Measurements from ENCODE around the gene NDUFV1.
"Not testable (repeated sequence)": the region's sequence is repeated elsewhere in the genome, so short reads cannot be mapped to it uniquely, and the experiment has no call there.

NDUFV1 gene

DNA sequence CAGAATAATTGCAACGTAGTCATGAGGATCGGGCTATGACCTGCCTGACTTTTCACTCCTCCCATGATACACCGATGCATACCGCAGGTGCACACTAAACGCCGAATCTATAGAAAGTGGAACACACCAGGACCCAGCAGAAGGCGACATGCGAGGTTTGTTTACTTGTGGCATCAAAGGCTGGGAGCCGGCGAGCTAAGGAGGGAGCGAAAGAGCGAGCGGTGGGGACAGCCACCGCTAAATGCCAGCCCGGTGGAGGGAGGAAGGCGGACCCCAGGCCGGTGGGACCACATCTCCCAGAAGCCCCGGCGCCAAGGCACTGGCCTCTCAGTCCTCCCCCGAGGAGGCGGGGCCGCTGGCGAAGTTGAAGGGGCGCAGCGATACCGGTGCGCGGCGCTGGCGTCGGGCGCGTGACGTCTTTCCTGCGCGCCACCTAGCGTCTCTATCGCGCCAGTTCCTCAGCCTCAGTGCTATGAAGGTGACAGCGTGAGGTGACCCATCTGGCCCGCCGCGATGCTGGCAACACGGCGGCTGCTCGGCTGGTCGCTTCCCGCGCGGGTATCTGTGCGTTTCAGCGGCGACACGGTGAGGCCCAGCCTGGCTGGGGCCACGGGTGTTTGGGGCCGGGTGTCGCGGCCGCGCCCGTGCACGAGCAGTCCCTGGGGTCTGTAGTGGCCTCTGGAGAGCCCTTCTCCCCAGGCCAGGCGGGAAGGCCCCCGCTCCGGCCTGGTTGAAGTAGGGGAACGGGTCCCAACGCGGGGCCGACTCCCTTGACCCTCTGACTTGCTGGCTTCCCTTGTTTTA lies at the start of gene NDUFV1:
TSS of gene NDUFV1 (plus strand) at position 445 of the 804 bp plus-strand sequence. CDS start at position 514, 69 bp downstream.
- DNase-seq (ENCODE audit: low read depth): peak; percentile 97

DNA sequence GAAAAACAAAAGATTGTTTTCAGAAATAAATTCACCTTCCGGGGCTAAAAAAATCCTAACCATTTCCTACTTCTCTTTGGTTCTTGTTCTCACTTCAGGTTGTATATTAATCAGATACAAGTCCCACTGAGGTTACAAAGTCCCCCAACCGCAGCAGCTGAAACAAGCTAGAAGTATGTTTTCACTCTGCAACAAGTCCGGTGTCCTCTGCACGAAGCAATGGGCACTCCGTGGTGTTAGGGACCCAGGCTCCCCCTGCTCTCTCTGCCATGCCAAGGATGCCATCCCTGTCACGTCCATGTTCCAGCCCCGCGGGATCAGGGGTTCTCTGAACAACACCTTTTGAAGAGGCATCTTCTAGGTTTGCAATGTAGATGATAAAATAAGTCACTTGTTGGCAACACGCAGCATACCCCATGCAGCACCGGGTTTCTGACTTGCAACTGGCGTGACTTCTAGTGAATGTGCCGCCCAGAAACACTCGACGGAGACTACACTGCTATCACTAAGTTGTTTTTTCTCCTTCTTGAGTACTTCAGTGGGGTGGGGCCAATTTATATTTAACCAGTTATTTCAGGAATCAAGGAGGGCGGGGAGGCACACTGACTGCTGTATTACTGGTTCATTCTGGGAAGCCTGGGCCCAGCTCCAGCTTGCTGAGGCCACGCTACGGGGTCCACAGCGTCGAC lies 48.5 kb upstream of the NDUFV1 start:
- no peak for DNase-seq (ENCODE audit: low read depth)

DNA sequence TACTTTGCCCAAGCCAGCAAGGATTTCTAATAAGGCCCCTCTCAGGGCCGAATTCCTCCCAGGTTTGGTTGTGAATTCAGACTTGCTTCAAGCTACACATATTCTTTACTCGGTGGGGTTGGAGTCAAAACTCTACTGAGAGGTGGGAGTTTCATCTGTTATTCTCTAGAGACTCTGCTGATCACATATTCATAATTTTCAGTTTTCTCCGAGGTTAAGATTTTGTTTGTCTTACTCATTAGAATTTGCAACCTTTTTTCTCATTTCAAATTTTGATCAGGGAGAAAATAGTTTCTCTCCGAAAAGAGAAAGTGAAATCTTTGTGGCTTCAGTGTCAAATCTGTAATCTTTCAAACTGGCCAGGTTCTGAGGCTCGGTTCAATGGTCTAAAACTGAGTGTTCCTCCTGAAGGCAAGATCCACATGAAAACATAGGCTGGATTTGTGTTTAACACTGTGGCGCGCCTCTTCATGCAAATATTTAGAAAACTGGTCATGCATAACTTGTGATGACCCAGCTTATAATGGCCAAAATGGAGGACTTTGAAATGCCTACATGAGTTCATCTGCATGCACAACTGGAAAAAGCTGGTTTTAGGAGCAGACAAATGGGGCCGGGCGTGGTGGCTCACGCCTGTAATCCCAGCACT lies 44.6 kb upstream of the NDUFV1 start:
- no peak for DNase-seq (ENCODE audit: low read depth)

DNA sequence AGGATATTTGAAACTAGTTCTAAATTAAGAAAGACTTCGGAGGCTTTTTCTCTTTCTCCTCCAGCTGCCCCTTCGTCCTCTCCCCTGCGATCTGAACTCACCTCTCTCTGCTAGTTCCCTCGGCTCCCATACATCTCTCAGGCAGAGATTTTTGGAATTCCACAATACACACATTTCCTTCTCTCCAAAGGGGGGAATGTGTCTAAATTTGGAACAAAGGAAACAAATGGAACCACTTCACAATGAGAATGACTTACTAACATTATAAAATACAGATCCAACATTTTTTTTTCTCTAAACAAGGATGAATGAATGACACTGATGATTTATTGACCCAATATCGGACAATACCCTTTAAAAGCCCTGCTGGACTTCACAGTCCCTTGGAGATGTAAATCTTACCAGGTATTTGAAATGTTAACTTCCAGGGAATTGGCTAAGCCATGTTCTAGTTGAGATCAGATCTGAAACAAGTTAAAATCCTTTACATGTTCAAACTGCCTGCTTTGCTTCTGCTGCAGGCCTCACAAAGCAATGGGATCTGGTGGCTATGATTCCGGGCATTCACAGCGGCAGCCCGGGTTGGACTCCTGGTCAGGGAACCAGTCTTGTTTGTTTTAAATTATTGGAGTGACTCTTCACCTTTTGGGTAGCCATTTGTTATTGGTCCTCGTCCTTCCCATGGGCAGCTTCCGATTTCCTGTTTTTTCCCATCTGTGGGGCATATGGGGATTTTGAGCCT lies 43.6 kb upstream of the NDUFV1 start:
- DNase-seq (ENCODE audit: low read depth): no peak

DNA sequence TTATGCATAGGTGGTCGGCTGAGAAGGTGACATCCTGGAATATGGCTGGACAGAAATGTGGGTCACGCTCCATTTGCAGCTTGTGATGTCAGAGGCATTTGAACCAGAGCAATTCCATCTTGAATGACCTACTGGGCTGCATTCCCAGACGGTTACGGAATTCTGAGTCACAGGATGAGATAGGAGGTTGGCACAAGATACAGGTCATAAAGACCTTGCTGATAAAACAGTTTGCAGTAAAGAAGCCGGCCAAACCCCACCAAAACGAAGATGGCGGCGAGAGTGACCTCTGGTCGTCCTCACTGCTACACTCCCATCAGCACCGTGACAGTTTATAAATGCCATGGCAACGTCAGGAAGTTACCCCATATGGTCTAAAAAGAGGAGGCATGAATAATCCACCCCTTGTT lies 43.0 kb upstream of the NDUFV1 start:
- not testable (repeated sequence) for DNase-seq (ENCODE audit: low read depth)

DNA sequence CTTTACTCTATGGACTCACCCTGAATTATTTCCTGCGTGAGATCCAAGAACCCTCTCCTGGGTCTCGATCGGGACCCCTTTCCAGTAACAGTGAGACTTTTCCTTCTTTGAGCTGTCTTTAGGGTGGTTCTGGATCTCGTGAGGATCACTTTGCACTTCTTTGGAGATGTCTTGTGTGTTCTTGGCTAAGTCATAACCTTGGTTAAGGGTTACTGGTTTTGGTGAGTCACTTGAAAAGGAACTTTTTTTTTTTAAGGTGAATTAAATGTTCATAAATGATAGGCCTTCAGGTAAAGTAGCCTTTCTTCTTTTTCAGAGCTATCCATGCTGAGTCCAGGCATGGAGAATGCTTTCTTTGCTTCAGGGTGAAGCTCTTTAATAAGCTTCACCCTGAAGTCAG lies 42.5 kb upstream of the NDUFV1 start:
- DNase-seq (ENCODE audit: low read depth): no peak

DNA sequence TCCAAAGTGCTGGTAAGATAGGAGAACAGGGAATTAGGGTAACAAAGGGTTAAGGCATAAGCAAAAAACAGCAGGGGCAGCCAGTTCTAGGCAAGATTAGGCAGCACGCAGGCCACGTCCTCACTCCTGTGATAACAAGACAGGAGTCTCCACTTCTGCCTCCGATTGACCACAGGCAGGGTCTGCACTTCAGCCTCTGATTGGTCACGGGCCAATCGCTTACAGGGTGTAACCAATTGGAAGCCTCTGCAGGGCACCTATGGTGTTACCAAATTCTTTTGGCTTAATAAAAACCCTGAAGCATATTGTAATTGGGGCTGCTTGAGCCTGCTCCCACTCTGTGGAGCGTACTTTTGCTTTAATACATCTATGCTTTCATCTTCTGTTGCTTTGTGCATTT lies 35.3 kb upstream of the NDUFV1 start:
- DNase-seq (ENCODE audit: low read depth): no peak

DNA sequence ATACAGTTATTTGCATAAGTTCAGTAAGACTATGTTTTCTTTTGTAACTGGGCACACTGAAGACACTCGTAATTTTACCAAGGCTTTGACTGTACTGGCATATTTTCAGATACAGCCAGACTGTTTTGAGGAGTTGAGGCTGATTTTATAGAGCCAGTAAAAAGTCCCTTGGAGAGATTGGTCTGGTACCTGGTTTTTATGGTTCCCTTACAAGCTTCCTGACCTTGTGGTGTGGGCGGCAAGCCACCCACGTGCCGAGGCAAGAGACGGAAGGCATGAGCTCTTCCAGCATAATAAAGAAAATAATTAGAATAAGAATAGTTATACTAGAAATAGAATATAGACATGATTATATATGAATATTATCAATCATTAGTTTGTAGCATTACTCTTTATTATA lies 34.4 kb upstream of the NDUFV1 start:
- no peak for DNase-seq (ENCODE audit: low read depth)

DNA sequence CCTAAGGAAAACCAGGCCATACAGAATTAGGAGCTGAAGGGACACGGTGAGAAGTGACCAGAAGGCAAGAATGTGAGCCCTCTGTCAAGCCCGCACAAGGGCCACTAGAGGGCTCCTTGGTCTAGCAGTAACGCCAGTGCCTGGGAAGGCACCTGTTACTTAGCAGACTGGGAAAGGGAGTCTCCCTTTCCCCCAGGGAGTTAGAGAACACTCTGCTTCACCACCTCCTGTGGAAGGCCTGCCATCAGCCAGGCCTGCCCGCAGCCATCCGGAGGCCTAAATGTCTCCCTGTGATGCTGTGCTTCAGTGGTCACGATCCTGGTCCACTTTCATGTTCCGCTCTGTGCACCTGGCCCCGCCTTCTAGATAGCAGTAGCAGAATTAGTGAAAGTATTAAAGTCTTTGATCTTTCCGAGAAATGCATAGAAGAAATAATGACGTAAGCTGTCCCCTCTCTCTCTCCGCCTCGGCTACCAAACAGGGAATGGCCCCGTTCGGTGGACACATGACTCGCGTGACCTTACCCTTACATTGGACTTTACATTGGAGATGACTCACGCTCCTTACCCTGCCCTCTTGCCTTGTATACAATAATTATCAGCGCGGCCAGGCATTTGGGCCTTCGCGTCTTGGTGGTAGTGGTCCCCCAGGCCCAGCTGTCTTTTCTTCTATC lies 33.9 kb upstream of the NDUFV1 start:
- no peak for DNase-seq (ENCODE audit: low read depth)

DNA sequence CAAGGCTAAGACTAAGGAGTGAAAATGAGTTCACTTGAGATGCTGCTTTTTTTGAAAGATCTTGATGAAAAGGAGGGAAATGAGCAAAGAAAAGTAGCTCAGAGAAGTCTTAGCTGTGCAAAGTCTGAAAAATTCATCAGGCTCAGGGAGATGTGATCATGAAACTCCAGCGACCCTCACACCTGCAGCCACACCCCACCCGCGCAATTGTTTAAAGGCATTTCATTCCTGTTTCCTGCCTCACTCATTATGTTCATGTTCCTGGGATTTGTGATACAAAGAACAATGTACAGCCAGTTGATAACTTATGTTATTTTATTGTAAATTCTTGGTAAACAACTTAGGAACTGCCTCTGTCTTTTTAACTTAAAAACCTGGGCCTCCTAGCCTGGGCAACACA lies 31.8 kb upstream of the NDUFV1 start:
- DNase-seq (ENCODE audit: low read depth): no peak

DNA sequence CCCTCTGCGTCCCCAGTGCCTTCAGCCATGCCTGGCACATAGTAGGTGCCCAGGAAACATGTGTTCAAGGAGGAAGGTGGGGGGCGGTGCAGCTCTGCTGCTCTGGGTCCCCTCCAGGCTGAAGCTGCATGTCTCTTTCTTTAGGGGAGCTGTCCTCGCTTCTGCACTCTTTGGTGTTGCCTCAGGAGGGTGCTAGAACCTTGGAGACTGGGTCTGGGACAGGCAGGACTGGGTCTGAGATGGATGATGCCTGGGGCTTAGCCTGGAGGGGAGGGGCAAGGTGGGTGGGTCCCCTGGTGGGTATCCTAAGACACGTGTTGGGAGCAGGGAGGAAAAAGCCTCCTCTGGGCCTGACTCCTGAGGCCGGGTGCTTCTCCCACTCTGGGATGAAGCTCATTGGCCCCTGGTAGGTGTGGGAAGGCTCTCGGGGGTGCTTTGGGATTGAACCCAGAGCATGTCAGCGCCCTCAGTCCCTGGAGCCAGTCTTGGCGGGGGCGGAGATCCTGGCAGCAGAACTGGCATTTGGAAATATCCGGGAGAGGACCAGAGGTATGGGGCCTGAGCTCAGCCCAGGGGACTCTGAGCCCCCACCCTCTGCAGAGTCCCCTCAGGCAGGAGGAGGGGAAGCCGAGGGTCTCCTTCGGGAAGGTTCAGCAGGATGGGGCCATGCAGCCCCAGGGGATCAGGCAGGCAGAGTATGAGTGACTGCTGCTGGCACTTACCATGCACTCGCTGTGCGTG lies 29.8 kb upstream of the NDUFV1 start:
- no peak for DNase-seq (ENCODE audit: low read depth)

DNA sequence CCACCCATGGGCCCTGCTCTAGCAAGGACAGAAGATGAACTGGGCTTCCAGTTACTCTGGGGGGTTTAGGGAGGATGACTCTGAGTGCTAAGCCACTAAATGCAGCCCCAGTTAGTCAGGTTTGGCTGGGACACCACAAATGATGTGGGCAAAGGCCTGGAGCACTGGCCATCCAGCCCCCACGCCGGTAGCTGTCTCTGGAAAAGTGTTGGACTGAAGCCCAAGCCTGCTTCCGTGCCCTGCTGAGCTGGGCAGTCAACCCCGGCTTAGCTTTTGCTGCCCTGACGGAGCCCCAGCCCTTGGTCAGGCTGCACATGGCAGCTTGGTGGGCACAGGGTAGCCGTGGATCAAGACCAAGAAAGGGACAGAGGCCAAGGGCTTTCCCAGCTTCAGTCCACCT lies 28.8 kb upstream of the NDUFV1 start:
- DNase-seq (ENCODE audit: low read depth): no peak

DNA sequence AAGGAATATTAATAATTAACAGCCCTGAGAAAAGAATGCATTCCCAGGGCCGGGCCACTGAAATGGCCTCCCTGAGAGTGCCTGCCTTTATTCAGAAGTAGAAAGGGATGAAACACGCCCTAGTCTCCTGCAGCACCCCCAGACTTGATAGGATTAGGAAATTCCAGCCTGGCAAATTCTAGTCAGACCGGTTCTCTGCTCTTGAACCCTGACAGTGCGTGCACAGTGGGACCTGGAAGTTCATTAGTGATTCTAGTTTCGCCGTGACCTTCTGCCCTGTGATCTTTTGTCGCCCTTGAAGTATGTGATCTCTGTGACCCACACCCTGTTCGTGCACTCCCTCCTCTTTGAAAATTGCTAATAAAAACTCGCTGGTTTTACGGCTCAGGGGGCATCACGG lies 25.3 kb upstream of the NDUFV1 start:
- DNase-seq (ENCODE audit: low read depth): no peak

DNA sequence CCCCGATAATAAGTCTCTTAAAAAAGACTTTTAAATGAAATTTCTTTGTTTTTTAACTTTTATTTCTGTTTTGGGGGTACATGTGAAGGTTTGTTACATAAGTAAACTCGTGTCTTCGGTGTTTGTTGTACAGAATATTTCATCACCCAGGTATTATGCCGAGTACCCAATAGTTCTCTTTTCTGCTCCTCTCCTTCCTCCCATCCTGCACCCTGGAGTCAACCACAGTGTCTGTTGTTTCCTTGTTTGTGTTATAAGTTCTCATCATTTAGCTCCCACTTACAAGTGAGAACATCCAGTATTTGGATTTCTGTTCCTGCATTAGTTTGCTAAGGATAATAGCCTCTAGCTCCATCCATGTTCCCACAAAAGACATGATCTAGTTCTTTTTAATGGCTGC lies 24.7 kb upstream of the NDUFV1 start:
- no peak for DNase-seq (ENCODE audit: low read depth)

DNA sequence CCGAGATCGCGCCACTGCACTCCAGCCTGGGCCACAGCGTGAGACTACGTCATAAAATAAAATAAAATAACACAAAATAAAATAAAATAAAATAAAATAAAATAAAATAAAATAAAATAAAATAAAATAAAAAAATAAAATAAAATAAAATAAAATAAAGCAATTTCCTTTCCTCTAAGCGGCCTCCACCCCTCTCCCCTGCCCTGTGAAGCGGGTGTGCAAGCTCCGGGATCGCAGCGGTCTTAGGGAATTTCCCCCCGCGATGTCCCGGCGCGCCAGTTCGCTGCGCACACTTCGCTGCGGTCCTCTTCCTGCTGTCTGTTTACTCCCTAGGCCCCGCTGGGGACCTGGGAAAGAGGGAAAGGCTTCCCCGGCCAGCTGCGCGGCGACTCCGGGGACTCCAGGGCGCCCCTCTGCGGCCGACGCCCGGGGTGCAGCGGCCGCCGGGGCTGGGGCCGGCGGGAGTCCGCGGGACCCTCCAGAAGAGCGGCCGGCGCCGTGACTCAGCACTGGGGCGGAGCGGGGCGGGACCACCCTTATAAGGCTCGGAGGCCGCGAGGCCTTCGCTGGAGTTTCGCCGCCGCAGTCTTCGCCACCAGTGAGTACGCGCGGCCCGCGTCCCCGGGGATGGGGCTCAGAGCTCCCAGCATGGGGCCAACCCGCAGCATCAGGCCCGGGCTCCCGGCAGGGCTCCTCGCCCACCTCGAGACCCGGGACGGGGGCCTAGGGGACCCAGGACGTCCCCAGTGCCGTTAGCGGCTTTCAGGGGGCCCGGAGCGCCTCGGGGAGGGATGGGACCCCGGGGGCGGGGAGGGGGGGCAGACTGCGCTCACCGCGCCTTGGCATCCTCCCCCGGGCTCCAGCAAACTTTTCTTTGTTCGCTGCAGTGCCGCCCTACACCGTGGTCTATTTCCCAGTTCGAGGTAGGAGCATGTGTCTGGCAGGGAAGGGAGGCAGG lies 23.2 kb upstream of the NDUFV1 start, which contains the start of gene GSTP1:
TSS of gene GSTP1 (plus strand) at position 566 of the 958 bp plus-strand sequence. CDS start at position 598, 32 bp downstream.
- peak; percentile 79 for DNase-seq (ENCODE audit: low read depth)

DNA sequence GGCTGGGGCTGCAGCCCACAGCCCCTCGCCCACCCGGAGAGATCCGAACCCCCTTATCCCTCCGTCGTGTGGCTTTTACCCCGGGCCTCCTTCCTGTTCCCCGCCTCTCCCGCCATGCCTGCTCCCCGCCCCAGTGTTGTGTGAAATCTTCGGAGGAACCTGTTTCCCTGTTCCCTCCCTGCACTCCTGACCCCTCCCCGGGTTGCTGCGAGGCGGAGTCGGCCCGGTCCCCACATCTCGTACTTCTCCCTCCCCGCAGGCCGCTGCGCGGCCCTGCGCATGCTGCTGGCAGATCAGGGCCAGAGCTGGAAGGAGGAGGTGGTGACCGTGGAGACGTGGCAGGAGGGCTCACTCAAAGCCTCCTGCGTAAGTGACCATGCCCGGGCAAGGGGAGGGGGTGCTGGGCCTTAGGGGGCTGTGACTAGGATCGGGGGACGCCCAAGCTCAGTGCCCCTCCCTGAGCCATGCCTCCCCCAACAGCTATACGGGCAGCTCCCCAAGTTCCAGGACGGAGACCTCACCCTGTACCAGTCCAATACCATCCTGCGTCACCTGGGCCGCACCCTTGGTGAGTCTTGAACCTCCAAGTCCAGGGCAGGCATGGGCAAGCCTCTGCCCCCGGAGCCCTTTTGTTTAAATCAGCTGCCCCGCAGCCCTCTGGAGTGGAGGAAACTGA lies 22.4 kb upstream of the NDUFV1 start:
- no peak for DNase-seq (ENCODE audit: low read depth)

DNA sequence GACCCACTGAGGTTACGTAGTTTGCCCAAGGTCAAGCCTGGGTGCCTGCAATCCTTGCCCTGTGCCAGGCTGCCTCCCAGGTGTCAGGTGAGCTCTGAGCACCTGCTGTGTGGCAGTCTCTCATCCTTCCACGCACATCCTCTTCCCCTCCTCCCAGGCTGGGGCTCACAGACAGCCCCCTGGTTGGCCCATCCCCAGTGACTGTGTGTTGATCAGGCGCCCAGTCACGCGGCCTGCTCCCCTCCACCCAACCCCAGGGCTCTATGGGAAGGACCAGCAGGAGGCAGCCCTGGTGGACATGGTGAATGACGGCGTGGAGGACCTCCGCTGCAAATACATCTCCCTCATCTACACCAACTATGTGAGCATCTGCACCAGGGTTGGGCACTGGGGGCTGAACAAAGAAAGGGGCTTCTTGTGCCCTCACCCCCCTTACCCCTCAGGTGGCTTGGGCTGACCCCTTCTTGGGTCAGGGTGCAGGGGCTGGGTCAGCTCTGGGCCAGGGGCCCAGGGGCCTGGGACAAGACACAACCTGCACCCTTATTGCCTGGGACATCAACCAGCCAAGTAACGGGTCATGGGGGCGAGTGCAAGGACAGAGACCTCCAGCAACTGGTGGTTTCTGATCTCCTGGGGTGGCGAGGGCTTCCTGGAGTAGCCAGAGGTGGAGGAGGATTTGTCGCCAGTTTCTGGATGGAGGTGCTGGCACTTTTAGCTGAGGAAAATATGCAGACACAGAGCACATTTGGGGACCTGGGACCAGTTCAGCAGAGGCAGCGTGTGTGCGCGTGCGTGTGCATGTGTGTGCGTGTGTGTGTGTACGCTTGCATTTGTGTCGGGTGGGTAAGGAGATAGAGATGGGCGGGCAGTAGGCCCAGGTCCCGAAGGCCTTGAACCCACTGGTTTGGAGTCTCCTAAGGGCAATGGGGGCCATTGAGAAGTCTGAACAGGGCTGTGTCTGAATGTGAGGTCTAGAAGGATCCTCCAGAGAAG lies 21.6 kb upstream of the NDUFV1 start:
- no peak for DNase-seq (ENCODE audit: low read depth)

DNA sequence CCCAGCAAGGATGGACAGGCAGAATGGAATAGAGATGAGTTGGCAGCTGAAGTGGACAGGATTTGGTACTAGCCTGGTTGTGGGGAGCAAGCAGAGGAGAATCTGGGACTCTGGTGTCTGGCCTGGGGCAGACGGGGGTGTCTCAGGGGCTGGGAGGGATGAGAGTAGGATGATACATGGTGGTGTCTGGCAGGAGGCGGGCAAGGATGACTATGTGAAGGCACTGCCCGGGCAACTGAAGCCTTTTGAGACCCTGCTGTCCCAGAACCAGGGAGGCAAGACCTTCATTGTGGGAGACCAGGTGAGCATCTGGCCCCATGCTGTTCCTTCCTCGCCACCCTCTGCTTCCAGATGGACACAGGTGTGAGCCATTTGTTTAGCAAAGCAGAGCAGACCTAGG lies 20.8 kb upstream of the NDUFV1 start:
- DNase-seq (ENCODE audit: low read depth): no peak
